T-helper 1 cell treated with Interleukin-12 subunit alpha and Interleukin-12 subunit beta and Interleukin-4 antibody, amounts not matched to agents 30 ng/mL and 1 ng/mL, for 36 hours (primary cell): ENCODE measurements around the gene DOCK3. TPM values are rescaled to one million over a fixed set of nuclear protein-coding genes. Genes with fewer than 3 reads are reported as not detected.
"Not testable (repeated sequence)": the region's sequence is repeated elsewhere in the genome, so short reads cannot be mapped to it uniquely, and the experiment has no call there.

Experiments
- intact Hi-C: fragments of 100-400 bp; cut with micrococcal nuclease; formaldehyde crosslinking; loops from one replicate; pipeline ENCODE4 v1.15.1; 2024
- total RNA-seq: library from RNA; stranded (reverse); gene quantifications from 2 replicates; pipeline ENCODE4 v1.2.3, GENCODE V29; 2022

The DOCK3 gene
- total RNA-seq, 1 donor from 2014 or later, result 1.5 TPM

GRCh38 chr3:51355891-51356578, 681.3 kb downstream of the DOCK3 start:
- intact Hi-C loops, result no loop called here

GRCh38 chr3:51357856-51358255, 683.1 kb downstream of the DOCK3 start:
- intact Hi-C loops, result no loop called here

GRCh38 chr3:51358981-51359380, 684.3 kb downstream of the DOCK3 start:
- intact Hi-C loops, result no loop called here

DNA sequence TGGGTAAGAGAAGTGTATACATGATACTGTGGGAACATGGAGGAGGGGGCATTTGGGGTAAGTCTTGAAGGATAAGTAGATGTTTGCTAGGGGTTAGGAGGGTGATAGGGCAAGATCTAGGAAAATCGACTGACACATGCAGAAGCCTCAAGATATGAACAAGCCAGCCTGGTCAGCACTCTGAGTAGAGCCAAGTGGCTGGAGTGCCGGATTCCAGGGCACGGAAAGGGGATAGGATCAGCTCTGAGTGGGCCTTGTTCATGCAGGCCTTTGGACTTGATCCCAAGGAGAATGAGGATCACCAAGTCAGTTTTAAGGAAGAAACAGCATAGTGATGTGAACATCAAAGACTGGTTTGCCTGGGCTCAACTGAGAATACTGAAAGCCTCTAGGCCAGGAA, 686.1 kb downstream of the DOCK3 start:
- intact Hi-C loops, result no loop called here

- intact Hi-C loops, result no loop called here
Measured at GRCh38 chr3:51361746-51362145, 687.0 kb downstream of the DOCK3 start.

- intact Hi-C loops, result no loop called here
Measured at GRCh38 chr3:51362476-51362875, 687.7 kb downstream of the DOCK3 start.

DNA sequence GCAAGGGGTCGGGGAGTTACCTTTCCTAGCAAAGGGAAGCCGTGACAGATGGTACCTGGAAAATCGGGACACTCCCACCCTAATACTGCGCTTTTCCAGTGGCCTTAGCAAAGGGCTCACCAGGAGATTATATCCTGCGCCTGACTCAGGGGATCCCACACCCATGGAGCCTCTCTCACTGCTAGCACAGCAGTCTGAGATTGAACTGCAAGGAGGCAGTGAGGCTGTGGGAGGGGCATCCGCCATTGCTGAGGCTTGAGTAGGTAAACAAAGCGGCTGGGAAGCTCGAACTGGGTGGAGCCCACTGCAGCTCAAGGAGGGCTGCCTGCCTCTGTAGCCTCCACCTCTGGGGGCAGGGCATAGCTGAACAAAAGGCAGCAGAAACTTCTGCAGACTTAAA, 693.5 kb downstream of the DOCK3 start:
- intact Hi-C loops, result not testable (repeated sequence)

DNA sequence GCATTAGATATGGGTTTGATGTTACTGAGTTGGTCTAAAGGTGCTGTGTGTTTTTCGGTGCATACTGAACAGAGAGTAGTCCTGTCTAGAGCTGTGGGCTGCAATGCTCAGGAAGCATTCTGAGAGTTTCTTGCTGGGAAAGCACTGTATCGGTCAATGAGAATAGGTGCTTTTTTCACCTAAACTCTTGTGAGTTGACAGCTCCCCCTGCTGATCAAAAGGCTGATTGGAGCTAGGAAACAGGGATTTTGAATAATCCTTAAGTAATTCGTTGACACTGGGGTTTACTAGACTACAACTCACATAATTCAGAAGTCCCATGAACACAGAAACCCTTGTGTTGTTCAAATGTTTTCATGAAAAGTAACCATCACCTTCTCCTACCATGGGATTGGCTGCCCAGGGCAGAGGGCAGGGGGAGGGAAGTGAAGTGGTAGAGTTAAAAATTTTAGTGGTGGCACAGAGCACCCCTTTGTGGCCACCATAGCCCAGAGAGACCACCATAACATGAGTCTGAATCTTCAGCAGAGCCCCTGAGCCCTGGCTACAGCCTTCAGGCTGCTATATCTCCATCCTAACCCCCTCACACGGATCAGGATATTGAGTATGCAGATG, 697.3 kb downstream of the DOCK3 start:
- intact Hi-C loops, result loop anchor here (1.0 to 2.0 kb wide), 7 partner anchors 12 to 935 kb away; partner anchors contain the start of gene DOCK3

GRCh38 chr3:51373658-51374421, 699.1 kb downstream of the DOCK3 start:
- intact Hi-C loops, result loop anchor here (2.0 kb wide), 2 partner anchors 699 to 937 kb away; partner anchors contain the start of gene DOCK3

GRCh38 chr3:51374456-51374855, 699.7 kb downstream of the DOCK3 start:
- intact Hi-C loops, result no loop called here

DNA sequence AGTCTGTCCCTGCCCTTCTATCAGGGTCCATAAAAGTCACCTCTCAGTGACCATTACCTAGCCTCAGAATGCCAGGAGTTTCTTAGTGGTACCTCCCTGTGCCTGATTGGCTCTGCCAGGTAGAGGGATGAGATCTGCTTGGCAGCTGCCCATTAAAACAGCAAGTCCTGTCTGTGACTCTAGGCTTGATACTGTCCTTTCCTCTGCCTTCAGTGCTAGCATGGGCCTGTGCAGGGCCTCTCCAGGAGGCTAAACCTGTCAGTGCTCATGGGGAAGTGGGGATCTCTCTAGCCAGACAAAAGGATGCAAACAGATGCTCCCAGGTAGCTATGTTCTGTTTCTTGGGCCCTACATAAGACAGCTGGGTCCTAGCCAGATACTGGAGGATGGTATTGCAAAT, 700.4 kb downstream of the DOCK3 start:
- intact Hi-C loops, result no loop called here

- intact Hi-C loops, result no loop called here
Measured at GRCh38 chr3:51375571-51375970, 700.8 kb downstream of the DOCK3 start.

DNA sequence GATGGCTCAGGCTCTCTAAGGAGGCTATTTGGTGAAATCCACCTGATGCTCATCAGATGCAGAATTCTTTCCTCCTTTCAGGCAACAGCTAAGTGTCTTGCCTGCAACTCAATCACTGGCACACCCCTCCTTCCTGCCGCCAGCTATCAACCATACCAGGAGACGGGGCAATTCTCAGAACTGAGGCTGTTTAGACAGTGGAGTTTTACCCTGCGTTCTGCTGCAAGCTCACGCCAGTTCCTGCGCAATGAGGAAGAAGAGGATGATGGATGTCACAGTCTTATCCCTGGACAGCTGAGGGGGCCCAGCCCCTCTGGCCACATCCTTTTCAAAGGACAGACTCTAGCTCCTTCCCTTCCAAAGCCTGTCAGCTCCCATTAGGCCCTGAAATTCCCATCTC, 703.3 kb downstream of the DOCK3 start:
- intact Hi-C loops, result no loop called here

GRCh38 chr3:51378726-51379125, 704.0 kb downstream of the DOCK3 start:
- intact Hi-C loops, result no loop called here

GRCh38 chr3:51379301-51379700, 704.6 kb downstream of the DOCK3 start:
- intact Hi-C loops, result no loop called here

DNA sequence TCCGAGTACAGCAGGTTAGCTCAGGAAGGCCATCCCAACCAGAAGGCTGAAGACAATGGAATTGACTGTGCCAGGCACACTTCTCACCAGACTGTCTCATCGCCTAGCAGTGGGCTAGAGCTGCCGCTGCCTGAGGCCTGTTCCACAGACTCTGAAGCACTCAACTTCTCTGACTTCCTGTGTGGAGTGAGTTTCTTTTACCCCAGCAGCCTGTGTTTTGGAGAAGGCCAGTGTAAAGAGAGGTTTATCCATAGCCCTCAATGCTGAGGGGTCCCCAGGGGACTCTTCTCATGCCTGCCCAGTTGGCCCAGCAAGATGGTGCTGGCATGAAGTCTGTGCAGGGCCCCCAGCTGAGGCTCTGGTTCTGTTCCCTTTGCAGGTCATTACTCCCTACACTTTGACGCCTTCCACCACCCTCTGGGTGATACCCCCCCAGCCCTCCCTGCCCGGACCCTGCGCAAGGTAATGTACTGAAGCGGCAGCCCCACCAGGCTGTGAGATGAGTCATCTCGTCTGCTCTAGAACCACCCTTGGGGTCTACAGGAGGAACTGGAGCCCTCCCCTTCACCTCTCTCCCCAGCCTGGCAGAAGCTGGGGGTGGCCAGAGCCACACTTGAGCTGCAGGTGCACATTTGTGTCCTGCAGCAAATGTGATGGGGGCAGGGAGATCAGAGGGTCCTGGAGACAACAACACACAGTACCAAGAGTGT, 705.2 kb downstream of the DOCK3 start:
- intact Hi-C loops, result loop anchor here (10.0 kb wide), 3 partner anchors 1145 to 1755 kb away; partner anchors contain the start of genes GNAI2, GNL3, PBRM1 and RFT1

GRCh38 chr3:51380601-51381332, 706.0 kb downstream of the DOCK3 start:
- intact Hi-C loops, result loop anchor here (10.0 kb wide), 3 partner anchors 1146 to 1754 kb away; partner anchors contain the start of genes GNAI2, GNL3, PBRM1 and RFT1

DNA sequence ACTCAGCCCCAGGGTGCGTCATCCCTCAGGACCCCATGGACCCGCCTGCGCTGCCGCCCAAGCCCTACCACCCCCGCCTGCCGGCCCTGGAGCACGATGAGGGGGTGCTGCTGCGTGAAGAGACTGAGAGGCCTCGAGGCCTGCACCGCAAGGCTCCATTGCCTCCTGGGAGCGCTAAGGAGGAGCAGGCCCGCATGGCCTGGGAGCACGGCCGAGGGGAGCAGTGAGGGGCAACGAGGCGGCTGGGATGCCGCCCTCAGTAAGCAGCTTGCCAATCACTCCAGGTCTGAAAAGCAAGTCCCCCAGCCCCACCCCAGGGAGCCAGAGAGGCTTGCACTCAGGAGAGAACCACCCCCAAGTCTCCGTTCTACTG, 706.6 kb downstream of the DOCK3 start:
- intact Hi-C loops, result loop anchor here (10.0 kb wide), 3 partner anchors 1147 to 1753 kb away; partner anchors contain the start of genes GNAI2, GNL3, PBRM1 and RFT1

GRCh38 chr3:51382076-51382745, 707.5 kb downstream of the DOCK3 start:
- intact Hi-C loops, result loop anchor here (10.0 kb wide), 3 partner anchors 1147 to 1753 kb away; partner anchors contain the start of genes GNAI2, GNL3, PBRM1 and RFT1
